H9 (cell line): ENCODE measurements around the gene ADAM20. TPM values are rescaled to one million over a fixed set of nuclear protein-coding genes. Genes with fewer than 3 reads are reported as not detected.

Source experiments
- DNase-seq: peaks from one replicate; pipeline ENCODE4 v3.0.0-alpha.2; 2017
- H2AFZ ChIP-seq: one replicate; pipeline ENCODE4 v1.6.1; 2013; ENCODE audit warnings: mild to moderate bottlenecking, low read length, control low read depth, moderate library complexity
- H2AK5ac ChIP-seq: 2 replicates; pipeline ENCODE4 v1.6.1; 2013; ENCODE audit warnings: low read length, control low read depth, mixed read lengths; ENCODE audit not compliant: insufficient read length
- H2BK120ac ChIP-seq: one replicate; pipeline ENCODE4 v1.6.1; 2013; ENCODE audit warnings: low read depth, mild to moderate bottlenecking, low read length, control low read depth, inconsistent platforms; ENCODE audit not compliant: poor library complexity, severe bottlenecking
- H2BK12ac ChIP-seq: 2 replicates; pipeline ENCODE4 v1.6.1; 2013; ENCODE audit warnings: low read length, control low read depth, mixed read lengths, low read depth; ENCODE audit not compliant: insufficient read length
- H2BK15ac ChIP-seq: 2 replicates; pipeline ENCODE4 v1.6.1; 2013; ENCODE audit warnings: low read depth, low read length, control low read depth
- H2BK20ac ChIP-seq: one replicate; pipeline ENCODE4 v1.6.1; 2013; ENCODE audit warnings: low read depth, mild to moderate bottlenecking, low read length, control low read depth, inconsistent platforms; ENCODE audit not compliant: poor library complexity, severe bottlenecking
- H2BK5ac ChIP-seq: 2 replicates; pipeline ENCODE4 v1.6.1; 2013; ENCODE audit warnings: low read length, control low read depth, mixed read lengths; ENCODE audit not compliant: insufficient read length
- H3K14ac ChIP-seq: 2 replicates; pipeline ENCODE4 v1.6.1; 2013; ENCODE audit warnings: low read length, control low read depth; ENCODE audit not compliant: insufficient read depth
- H3K18ac ChIP-seq: 2 replicates; pipeline ENCODE4 v1.6.1; 2013; ENCODE audit warnings: low read depth, mild to moderate bottlenecking, mixed read lengths, low read length, control low read depth; ENCODE audit not compliant: insufficient read length
- H3K23ac ChIP-seq: 2 replicates; pipeline ENCODE4 v1.6.1; 2013; ENCODE audit warnings: low read length, control low read depth, mixed read lengths, low read depth; ENCODE audit not compliant: insufficient read length
- H3K23me2 ChIP-seq: 2 replicates; pipeline ENCODE4 v1.6.1; 2013; ENCODE audit warnings: low read depth, mild to moderate bottlenecking, mixed read lengths, low read length, control low read depth; ENCODE audit not compliant: insufficient read length, poor library complexity, severe bottlenecking
- H3K27ac ChIP-seq: 2 replicates; pipeline ENCODE4 v1.5.1; 2013; ENCODE audit warnings: low read length, control low read depth, mixed read lengths, low read depth; ENCODE audit not compliant: insufficient read length
- H3K27me3 ChIP-seq: 2 replicates; pipeline ENCODE4 v1.6.1; 2013; ENCODE audit warnings: low read length, control low read depth, inconsistent platforms; ENCODE audit not compliant: insufficient read depth
- H3K4ac ChIP-seq: 2 replicates; pipeline ENCODE4 v1.6.1; 2013; ENCODE audit warnings: low read depth, mild to moderate bottlenecking, control low read depth, inconsistent platforms, low read length, moderate library complexity
- H3K4me1 ChIP-seq: 2 replicates; pipeline ENCODE4 v1.6.1; 2013; ENCODE audit warnings: low read length, control low read depth, inconsistent platforms; ENCODE audit not compliant: insufficient read depth
- H3K4me2 ChIP-seq: 2 replicates; pipeline ENCODE4 v1.6.1; 2013; ENCODE audit warnings: low read length, control low read depth, mixed read lengths; ENCODE audit not compliant: insufficient read length, insufficient read depth
- H3K56ac ChIP-seq: 2 replicates; pipeline ENCODE4 v1.6.1; 2013; ENCODE audit warnings: low read depth, mild to moderate bottlenecking, mixed read lengths, low read length, control low read depth; ENCODE audit not compliant: insufficient read length
- H3K79me1 ChIP-seq: 2 replicates; pipeline ENCODE4 v1.6.1; 2013; ENCODE audit warnings: low read depth, mild to moderate bottlenecking, moderate library complexity, low read length, control low read depth, inconsistent platforms; ENCODE audit not compliant: insufficient read depth, poor library complexity, severe bottlenecking
- H3K79me2 ChIP-seq: 2 replicates; pipeline ENCODE4 v1.6.1; 2013; ENCODE audit warnings: low read length, control low read depth, inconsistent platforms; ENCODE audit not compliant: insufficient read depth
- H3K9ac ChIP-seq: 2 replicates; pipeline ENCODE4 v1.6.1; 2013; ENCODE audit warnings: low read length, control low read depth, mixed read lengths; ENCODE audit not compliant: insufficient read length; ENCODE audit errors: extremely low read depth
- H3K9me3 ChIP-seq: one replicate; pipeline ENCODE4 v1.6.1; 2013; ENCODE audit warnings: low read depth, low read length, inconsistent platforms; ENCODE audit not compliant: control insufficient read depth
- H3T11ph ChIP-seq: one replicate; pipeline ENCODE4 v1.6.1; 2013; ENCODE audit warnings: mild to moderate bottlenecking, low read length, control low read depth, inconsistent platforms
- H4K20me1 ChIP-seq: one replicate; pipeline ENCODE4 v1.6.1; 2013; ENCODE audit not compliant: control insufficient read depth, insufficient read length, insufficient read depth
- H4K5ac ChIP-seq: 2 replicates; pipeline ENCODE4 v1.6.1; 2013; ENCODE audit warnings: low read depth, mild to moderate bottlenecking, mixed read lengths, low read length, control low read depth; ENCODE audit not compliant: insufficient read length
- H4K8ac ChIP-seq: replicated peaks from 2 replicates; pipeline ENCODE4 v1.6.1; 2013; ENCODE audit warnings: low read length, control low read depth, mixed read lengths, low read depth; ENCODE audit not compliant: insufficient read length
- H4K91ac ChIP-seq: 2 replicates; pipeline ENCODE4 v1.6.1; 2013; ENCODE audit warnings: low read depth, mild to moderate bottlenecking, moderate library complexity, mixed read lengths, low read length, control low read depth; ENCODE audit not compliant: insufficient read length
- H3K27ac Mint-ChIP-seq, 3 experiments: 2 replicates in 2 of 3; 3 replicates in 1 of 3; pipeline ENCODE4 v1.8.0; 2020 to 2021; ENCODE audit warnings: mixed read lengths in 3 of 3, mild to moderate bottlenecking in 1 of 3, moderate library complexity in 1 of 3
- H3K27me3 Mint-ChIP-seq: 2 replicates; pipeline ENCODE4 v1.8.0; 2021; ENCODE audit warnings: low read depth, mild to moderate bottlenecking, moderate library complexity, mixed read lengths
- H3K36me3 Mint-ChIP-seq, 3 experiments: 2 replicates in 2 of 3; 3 replicates in 1 of 3; pipeline ENCODE4 v1.8.0; 2020 to 2021; ENCODE audit warnings: low read depth in 3 of 3, mixed read lengths in 3 of 3; ENCODE audit not compliant: insufficient read depth in 1 of 3
- H3K4me1 Mint-ChIP-seq, 2 experiments: 2 replicates each; pipeline ENCODE4 v1.8.0; 2020; ENCODE audit warnings: mixed read lengths in 2 of 2
- H3K4me3 Mint-ChIP-seq, 2 experiments: 2 replicates in 1 of 2; 3 replicates in 1 of 2; pipeline ENCODE4 v1.8.0; 2020 to 2021; ENCODE audit warnings: mild to moderate bottlenecking in 2 of 2, mixed read lengths in 2 of 2, moderate library complexity in 1 of 2
- H3K9me3 Mint-ChIP-seq, 2 experiments: 2 replicates in 1 of 2; 3 replicates in 1 of 2; pipeline ENCODE4 v1.8.0; 2020; ENCODE audit warnings: mild to moderate bottlenecking in 2 of 2, mixed read lengths in 2 of 2, moderate library complexity in 1 of 2
- WGBS: extraction: QIAGEN DNeasy Blood & Tissue Kit; methylation state at CpG from one replicate; pipeline ENCODE4 v1.1.7; 2013; ENCODE audit warnings: missing lambda C conversion rate, low lambda C conversion rate, mixed read lengths; ENCODE audit not compliant: insufficient read length; ENCODE audit errors: extremely low coverage; 5-methylcytosine and 5-hydroxymethylcytosine counted together
- total RNA-seq: library from RNA; stranded (reverse); gene quantifications from 2 replicates; pipeline ENCODE4 v1.2.1, GENCODE V29; 2021
- TF ChIP-seq, protein P1 (sequence below): fragments of 200-600 bp; sonication (generic); conservative IDR thresholded peaks from 3 replicates; pipeline ENCODE4 v1.8.0; 2021; ENCODE audit warnings: antibody characterized with exemption, mild to moderate bottlenecking

ADAM20 gene
- total RNA-seq, 1 experiment from 2014 or later, result 0.28 TPM

DNA sequence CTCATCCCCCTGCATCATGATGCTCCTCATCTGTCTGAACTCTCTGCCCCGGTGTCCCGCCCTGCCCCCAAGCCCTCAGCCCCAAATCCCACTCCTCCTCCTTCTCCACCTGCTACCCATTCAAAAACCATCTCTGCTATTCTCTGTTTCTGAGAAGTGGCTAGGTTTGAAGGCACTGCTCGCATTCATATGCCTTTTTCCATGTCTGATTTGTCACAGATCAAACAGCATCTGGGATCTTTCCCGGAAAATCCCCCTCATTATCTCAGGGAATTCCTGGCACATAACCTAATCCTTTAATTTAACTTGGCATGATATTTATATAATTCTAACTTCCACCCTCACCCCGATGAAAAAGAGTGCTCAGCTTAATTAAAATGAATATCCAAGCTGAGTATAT lies 3.3 kb upstream of the ADAM20 start:
- Histone ChIP-seq H3K56ac (no peak overlapping the region), H3K14ac (no peak overlapping the region), H4K20me1 (no peaks in the 10 kb centered on the region), H3T11ph (no peak overlapping the region), H3K79me2 (no peaks in the 10 kb centered on the region), H4K91ac (no peak overlapping the region), H2BK120ac (no peak overlapping the region), H3K23ac (no peak overlapping the region), H2BK5ac (no peak overlapping the region), H3K23me2 (no peaks in the 10 kb centered on the region), H3K4me1 (no peaks in the 10 kb centered on the region), H3K9ac (no peak overlapping the region), H4K8ac (no peak overlapping the region), H3K9me3 (peaks cover 13% of the 10 kb centered on the region), H3K27me3 (no peaks in the 10 kb centered on the region), H2BK15ac (no peak overlapping the region), H3K4me2 (no peak overlapping the region), H3K4ac (no peak overlapping the region), H4K5ac (no peak overlapping the region), H2AK5ac (no peak overlapping the region), H2BK12ac (no peak overlapping the region), H2AFZ (no peak overlapping the region), H2BK20ac (no peak overlapping the region), H3K18ac (no peak overlapping the region), H3K79me1 (no peaks in the 10 kb centered on the region), H3K27ac (no peak overlapping the region)
- no CpG with 5 or more reads among the region's 5 CpGs for WGBS
- TF ChIP-seq, protein P1, sequence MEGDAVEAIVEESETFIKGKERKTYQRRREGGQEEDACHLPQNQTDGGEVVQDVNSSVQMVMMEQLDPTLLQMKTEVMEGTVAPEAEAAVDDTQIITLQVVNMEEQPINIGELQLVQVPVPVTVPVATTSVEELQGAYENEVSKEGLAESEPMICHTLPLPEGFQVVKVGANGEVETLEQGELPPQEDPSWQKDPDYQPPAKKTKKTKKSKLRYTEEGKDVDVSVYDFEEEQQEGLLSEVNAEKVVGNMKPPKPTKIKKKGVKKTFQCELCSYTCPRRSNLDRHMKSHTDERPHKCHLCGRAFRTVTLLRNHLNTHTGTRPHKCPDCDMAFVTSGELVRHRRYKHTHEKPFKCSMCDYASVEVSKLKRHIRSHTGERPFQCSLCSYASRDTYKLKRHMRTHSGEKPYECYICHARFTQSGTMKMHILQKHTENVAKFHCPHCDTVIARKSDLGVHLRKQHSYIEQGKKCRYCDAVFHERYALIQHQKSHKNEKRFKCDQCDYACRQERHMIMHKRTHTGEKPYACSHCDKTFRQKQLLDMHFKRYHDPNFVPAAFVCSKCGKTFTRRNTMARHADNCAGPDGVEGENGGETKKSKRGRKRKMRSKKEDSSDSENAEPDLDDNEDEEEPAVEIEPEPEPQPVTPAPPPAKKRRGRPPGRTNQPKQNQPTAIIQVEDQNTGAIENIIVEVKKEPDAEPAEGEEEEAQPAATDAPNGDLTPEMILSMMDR, result no peak
- H3K36me3 Mint-ChIP-seq, result peaks cover 22 to 51% (median 29%) of the 10 kb centered on the region in 3 experiments
- H3K4me1 Mint-ChIP-seq, result no peaks in the 10 kb centered on the region
- H3K4me3 Mint-ChIP-seq, result no peak overlapping the region
- no peak overlapping the region for H3K27ac Mint-ChIP-seq
- no peak for DNase-seq
- H3K27me3 Mint-ChIP-seq, result no peaks in the 10 kb centered on the region
- H3K9me3 Mint-ChIP-seq, result peaks cover 40 to 41% of the 10 kb centered on the region in 2 experiments
